ENCODE measurements around the gene TMEM232. TPM values are rescaled to one million over a fixed set of nuclear protein-coding genes. Genes with fewer than 3 reads are reported as not detected.
"Not testable (repeated sequence)": the region's sequence is repeated elsewhere in the genome, so short reads cannot be mapped to it uniquely, and the experiment has no call there.

The TMEM232 gene
- total RNA-seq, 2 experiments from 2014 or later: 0.28 to 0.76 TPM

DNA sequence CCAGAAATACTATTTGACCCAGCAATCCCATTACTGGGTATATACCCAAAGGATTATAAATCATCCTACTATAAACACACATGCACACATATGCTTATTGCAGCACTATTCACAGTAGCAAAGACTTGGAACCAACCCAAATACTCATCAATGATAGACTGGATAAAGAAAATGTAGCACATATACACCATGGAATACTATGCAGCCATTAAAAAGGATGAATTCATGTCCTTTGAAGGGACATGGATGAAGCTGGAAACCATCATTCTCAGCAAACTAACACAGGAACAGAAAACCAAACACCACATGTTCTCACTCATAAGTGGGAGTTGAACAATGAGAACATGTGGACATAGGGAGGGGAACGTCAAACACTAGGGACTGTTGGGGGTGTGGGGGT, 35.9 kb downstream of the TMEM232 start:
- DNase-seq; H3K9me3 Mint-ChIP-seq (ENCODE audit: low read depth); H3K27me3 Mint-ChIP-seq; CTCF ChIA-PET; H3K27ac Mint-ChIP-seq; H3K4me3 Mint-ChIP-seq; ATAC-seq; H3K36me3 Mint-ChIP-seq: not testable (repeated sequence)
- H3K4me1 Mint-ChIP-seq: peaks cover 16% of the 10 kb centered on the region

- H3K27me3 Mint-ChIP-seq: peaks cover 2% of the 10 kb centered on the region
- H3K36me3 Mint-ChIP-seq: no peaks in the 10 kb centered on the region
- CTCF ChIA-PET: no interaction called here
- H3K4me1 Mint-ChIP-seq: peaks cover 16% of the 10 kb centered on the region
- H3K27ac Mint-ChIP-seq: no peak overlapping the region
- H3K4me3 Mint-ChIP-seq: no peak overlapping the region
- DNase-seq (no peak), ATAC-seq (no peak)
- H3K9me3 Mint-ChIP-seq (ENCODE audit: low read depth): peaks cover 2% of the 10 kb centered on the region
These were observed 39.0 kb downstream of the TMEM232 start for GRCh38 chr5:110687485-110687884.

GRCh38 chr5:110686270-110686669, 40.2 kb downstream of the TMEM232 start:
- Mint-ChIP-seq H3K4me3 (no peak overlapping the region), H3K27me3 (peaks cover 6% of the 10 kb centered on the region), H3K27ac (no peak overlapping the region), H3K9me3 (ENCODE audit: low read depth) (no peaks in the 10 kb centered on the region), H3K36me3 (no peaks in the 10 kb centered on the region), H3K4me1 (peaks cover 16% of the 10 kb centered on the region)
- no peak for DNase-seq
- CTCF ChIA-PET: no interaction called here
- peak; percentile 51 for ATAC-seq

- CTCF ChIA-PET: no interaction called here
- no peak for DNase-seq
- H3K27ac Mint-ChIP-seq: no peak overlapping the region
- H3K36me3 Mint-ChIP-seq: no peaks in the 10 kb centered on the region
- H3K27me3 Mint-ChIP-seq: peaks cover 8% of the 10 kb centered on the region
- no peaks in the 10 kb centered on the region for H3K9me3 Mint-ChIP-seq (ENCODE audit: low read depth)
- ATAC-seq: no peak
- H3K4me3 Mint-ChIP-seq: no peak overlapping the region
- peaks cover 11% of the 10 kb centered on the region for H3K4me1 Mint-ChIP-seq
These were observed 44.5 kb downstream of the TMEM232 start for GRCh38 chr5:110681953-110682352.

- peaks cover 5% of the 10 kb centered on the region for H3K4me1 Mint-ChIP-seq
- ATAC-seq (no peak), DNase-seq (no peak)
- H3K9me3 Mint-ChIP-seq (ENCODE audit: low read depth): no peaks in the 10 kb centered on the region
- H3K36me3 Mint-ChIP-seq: no peaks in the 10 kb centered on the region
- H3K27ac Mint-ChIP-seq: no peak overlapping the region
- no peak overlapping the region for H3K4me3 Mint-ChIP-seq
- CTCF ChIA-PET: no interaction called here
- H3K27me3 Mint-ChIP-seq: peaks cover 8% of the 10 kb centered on the region
These were observed 45.4 kb downstream of the TMEM232 start for GRCh38 chr5:110681109-110681508.

GRCh38 chr5:110676554-110676953, 49.9 kb downstream of the TMEM232 start:
- H3K27ac Mint-ChIP-seq; H3K4me3 Mint-ChIP-seq; H3K9me3 Mint-ChIP-seq (ENCODE audit: low read depth); DNase-seq; ATAC-seq; H3K36me3 Mint-ChIP-seq; H3K4me1 Mint-ChIP-seq; H3K27me3 Mint-ChIP-seq; CTCF ChIA-PET: not testable (repeated sequence)

GRCh38 chr5:110665184-110665726, 61.2 kb downstream of the TMEM232 start:
- no peak overlapping the region for H3K27ac Mint-ChIP-seq
- H3K9me3 Mint-ChIP-seq (ENCODE audit: low read depth): no peaks in the 10 kb centered on the region
- H3K4me3 Mint-ChIP-seq: no peak overlapping the region
- H3K4me1 Mint-ChIP-seq: no peaks in the 10 kb centered on the region
- no peaks in the 10 kb centered on the region for H3K27me3 Mint-ChIP-seq
- CTCF ChIA-PET: no interaction called here
- no peaks in the 10 kb centered on the region for H3K36me3 Mint-ChIP-seq
- DNase-seq (no peak), ATAC-seq (no peak)

DNA sequence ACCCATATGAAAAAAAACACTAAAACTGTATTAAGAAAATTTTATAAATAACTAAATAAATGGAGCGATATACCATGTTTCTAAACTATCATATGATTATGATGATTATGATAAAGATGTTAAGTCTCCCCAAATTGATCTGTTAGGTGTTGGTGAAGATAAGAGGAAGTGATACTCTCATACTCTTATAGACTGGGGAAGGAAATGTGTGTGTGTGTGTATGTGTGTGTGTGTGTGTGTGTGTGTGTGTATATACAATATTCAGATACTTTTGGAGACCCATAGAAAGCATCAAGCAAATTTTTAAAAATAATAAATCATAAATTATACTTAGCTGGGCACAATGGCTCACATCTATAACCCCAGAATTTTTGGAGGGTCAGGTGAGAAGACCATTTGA, 62.9 kb downstream of the TMEM232 start:
- CTCF ChIA-PET: no interaction called here
- H3K36me3 Mint-ChIP-seq: no peaks in the 10 kb centered on the region
- H3K4me3 Mint-ChIP-seq: no peak overlapping the region
- no peak for DNase-seq
- peaks cover 6% of the 10 kb centered on the region for H3K27me3 Mint-ChIP-seq
- H3K27ac Mint-ChIP-seq: no peak overlapping the region
- no peaks in the 10 kb centered on the region for H3K4me1 Mint-ChIP-seq
- H3K9me3 Mint-ChIP-seq (ENCODE audit: low read depth): no peaks in the 10 kb centered on the region
- ATAC-seq: no peak

DNA sequence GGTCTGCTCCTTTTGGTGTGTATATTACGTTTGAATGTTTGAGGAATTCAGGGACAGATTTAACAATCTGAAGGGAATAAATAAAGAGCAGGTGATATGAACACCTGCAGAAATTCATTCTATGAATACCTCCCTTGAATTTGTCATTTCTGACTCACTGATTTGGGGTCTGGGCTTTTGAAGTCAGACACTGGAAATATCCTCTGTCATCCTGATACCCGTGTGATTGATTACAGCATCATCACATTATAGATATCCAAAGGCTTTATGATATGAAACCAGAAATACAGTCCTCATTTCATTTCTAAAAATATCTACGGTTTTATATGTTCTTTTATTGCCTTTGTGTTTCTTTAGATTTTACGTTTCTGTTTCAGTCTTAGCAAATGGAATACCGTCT, 68.5 kb downstream of the TMEM232 start:
- no peak overlapping the region for H3K4me3 Mint-ChIP-seq
- no peak for ATAC-seq
- DNase-seq: no peak
- CTCF ChIA-PET: no interaction called here
- no peak overlapping the region for H3K27ac Mint-ChIP-seq
- H3K9me3 Mint-ChIP-seq (ENCODE audit: low read depth): no peaks in the 10 kb centered on the region
- peaks cover 11% of the 10 kb centered on the region for H3K27me3 Mint-ChIP-seq
- peaks cover 2% of the 10 kb centered on the region for H3K4me1 Mint-ChIP-seq
- no peaks in the 10 kb centered on the region for H3K36me3 Mint-ChIP-seq

DNA sequence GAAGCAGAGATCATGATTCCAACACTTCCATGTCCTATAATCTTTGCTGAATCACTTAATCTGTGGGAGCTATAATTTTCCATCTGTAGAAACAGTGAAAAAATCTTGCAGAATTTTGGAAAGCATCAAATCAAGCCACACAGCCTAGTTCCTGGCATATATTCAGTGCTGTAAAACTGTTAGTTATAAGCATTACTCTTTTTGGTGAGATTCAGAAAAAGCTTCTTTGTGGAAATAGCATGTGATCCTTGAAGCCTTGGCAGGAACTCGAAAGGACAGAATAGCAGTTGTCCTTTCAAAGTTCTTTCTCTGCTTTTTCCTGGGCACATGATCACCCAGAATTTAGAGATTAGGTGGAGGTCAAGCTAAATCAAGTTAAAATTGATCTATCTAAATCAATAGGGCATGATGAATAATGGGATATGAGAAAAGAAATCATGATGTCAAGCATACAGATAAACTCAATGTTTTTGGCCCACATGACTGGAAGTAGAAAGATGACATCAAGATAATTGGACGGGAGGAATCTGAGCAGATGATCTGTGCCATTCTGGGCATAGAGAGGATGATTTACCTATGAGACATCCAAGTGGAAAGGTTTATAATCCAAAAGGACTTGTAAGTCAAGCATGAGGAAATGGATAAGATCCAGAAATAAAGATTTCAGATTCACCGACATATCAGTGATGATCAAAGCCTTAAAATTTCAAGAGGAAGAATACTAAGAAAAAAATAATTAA, 73.1 kb downstream of the TMEM232 start:
- no peaks in the 10 kb centered on the region for H3K36me3 Mint-ChIP-seq
- H3K27ac Mint-ChIP-seq: no peak overlapping the region
- no peak for DNase-seq
- ATAC-seq: no peak
- no peak overlapping the region for H3K4me3 Mint-ChIP-seq
- H3K9me3 Mint-ChIP-seq (ENCODE audit: low read depth): no peaks in the 10 kb centered on the region
- peaks cover 8% of the 10 kb centered on the region for H3K27me3 Mint-ChIP-seq
- H3K4me1 Mint-ChIP-seq: peaks cover 2% of the 10 kb centered on the region
- CTCF ChIA-PET: no interaction called here

- DNase-seq: no peak
- Mint-ChIP-seq H3K4me1 (no peaks in the 10 kb centered on the region), H3K27ac (no peak overlapping the region), H3K4me3 (no peak overlapping the region), H3K27me3 (peaks cover 3% of the 10 kb centered on the region), H3K36me3 (no peaks in the 10 kb centered on the region), H3K9me3 (ENCODE audit: low read depth) (no peaks in the 10 kb centered on the region)
- CTCF ChIA-PET: interaction anchor here (0.6 kb wide), 1 partner anchor 194 kb away, joined by 4 read pairs; no protein-coding TSS in a partner anchor
- ATAC-seq: no peak
These were observed 75.0 kb downstream of the TMEM232 start for GRCh38 chr5:110651507-110651906.

DNA sequence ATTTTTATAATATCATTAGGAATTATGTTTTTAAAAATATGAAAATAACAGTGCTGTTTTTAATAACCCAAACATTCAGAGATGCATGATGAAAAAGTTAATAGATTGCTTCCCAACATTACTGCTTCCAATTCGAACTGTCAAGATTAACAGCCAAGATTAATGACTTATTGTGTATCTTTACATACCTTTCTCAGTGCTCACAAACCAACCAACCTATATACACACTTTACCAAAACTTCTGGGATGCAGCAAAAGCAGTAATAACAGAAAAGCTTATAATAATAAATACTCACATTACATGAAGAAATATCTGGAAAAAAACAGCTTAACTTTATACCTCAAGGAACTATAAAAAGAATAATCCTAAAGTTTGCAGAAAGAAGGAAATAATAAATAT, 82.1 kb downstream of the TMEM232 start:
- DNase-seq (no peak), ATAC-seq (no peak)
- Mint-ChIP-seq H3K4me1 (no peaks in the 10 kb centered on the region), H3K36me3 (no peaks in the 10 kb centered on the region), H3K9me3 (ENCODE audit: low read depth) (no peaks in the 10 kb centered on the region), H3K4me3 (no peak overlapping the region), H3K27me3 (peaks cover 3% of the 10 kb centered on the region), H3K27ac (no peak overlapping the region)
- CTCF ChIA-PET: interaction anchor here (0.8 kb wide), 1 partner anchor 71 kb away, joined by 3 read pairs; no protein-coding TSS in a partner anchor

GRCh38 chr5:110638970-110639902, 87.2 kb downstream of the TMEM232 start:
- Mint-ChIP-seq H3K27me3 (no peaks in the 10 kb centered on the region), H3K36me3 (no peaks in the 10 kb centered on the region), H3K27ac (no peak overlapping the region), H3K9me3 (ENCODE audit: low read depth) (no peaks in the 10 kb centered on the region), H3K4me1 (no peaks in the 10 kb centered on the region), H3K4me3 (no peak overlapping the region)
- DNase-seq: no peak
- no peak for ATAC-seq
- CTCF ChIA-PET: no interaction called here

DNA sequence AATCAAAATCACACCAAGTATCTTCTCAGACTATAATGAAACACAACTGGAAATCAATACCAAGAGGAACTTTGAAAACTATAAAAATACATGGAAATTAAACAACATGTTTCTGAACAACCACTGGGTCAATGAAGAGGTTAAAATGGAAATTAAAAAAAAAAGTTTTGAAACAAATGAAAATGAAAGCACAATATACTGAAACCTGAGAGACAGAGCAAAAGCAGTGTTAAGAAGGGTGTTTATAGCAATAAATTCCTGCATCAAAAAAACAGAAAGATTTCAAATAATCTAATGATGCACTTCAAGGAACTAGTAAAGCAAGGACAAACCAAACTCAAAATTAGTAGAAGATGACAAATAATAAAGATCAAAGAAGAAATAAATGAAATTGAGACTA, 92.0 kb downstream of the TMEM232 start:
- Mint-ChIP-seq H3K36me3 (no peaks in the 10 kb centered on the region), H3K4me3 (no peak overlapping the region), H3K27me3 (no peaks in the 10 kb centered on the region), H3K27ac (no peak overlapping the region), H3K9me3 (ENCODE audit: low read depth) (no peaks in the 10 kb centered on the region), H3K4me1 (no peaks in the 10 kb centered on the region)
- CTCF ChIA-PET: no interaction called here
- DNase-seq (no peak), ATAC-seq (no peak)

Data from activated CD8-positive, alpha-beta memory T cell treated with anti-CD3 and anti-CD28 coated beads, Interleukin-2, amount 10 ng/mL, durations not matched to agents 7 days and 5 days (primary cell).